ENCODE data around the gene ELP1.
"Not testable (repeated sequence)": the region's sequence is repeated elsewhere in the genome, so short reads cannot be mapped to it uniquely, and the experiment has no call there.

DNA sequence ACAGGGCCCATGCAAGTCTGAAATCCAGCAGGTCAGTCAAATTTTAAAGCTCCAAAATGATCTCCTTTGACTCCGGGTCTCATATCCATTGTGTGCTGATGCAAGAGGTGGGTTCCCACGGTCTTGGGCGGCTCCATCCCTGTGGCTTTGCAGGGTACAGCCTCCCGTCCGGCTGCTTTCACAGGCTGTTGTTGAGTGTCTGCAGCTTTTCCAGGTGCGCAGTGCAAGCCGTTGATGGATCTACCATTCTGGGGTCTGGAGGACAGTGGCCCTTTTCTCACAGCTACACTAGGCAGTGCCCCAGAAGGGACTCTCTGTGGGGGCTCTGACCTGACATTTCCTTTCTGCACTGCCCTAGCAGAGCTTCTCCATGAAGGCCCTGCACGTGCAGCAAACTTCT, 85.6 kb downstream of the ELP1 start:
- not testable (repeated sequence) for TF ChIP-seq RAD21 (conservative IDR thresholded peaks at IDR 0.05 in 1 of 2, IDR thresholded peaks at IDR 0.05 in 1 of 2); POLR2A (IDR thresholded peaks at IDR 0.05; ENCODE audit: low read length); ESRRA (IDR thresholded peaks at IDR 0.05; ENCODE audit: borderline replicate concordance, low read length); RCOR1 (IDR thresholded peaks at IDR 0.05; ENCODE audit: low read depth, low read length); EHF (CRISPR knock-in tag; IDR thresholded peaks at IDR 0.05); MAZ (IDR thresholded peaks at IDR 0.05; ENCODE audit: borderline replicate concordance, low read depth, low read length)
- TF ChIP-seq, protein P1, sequence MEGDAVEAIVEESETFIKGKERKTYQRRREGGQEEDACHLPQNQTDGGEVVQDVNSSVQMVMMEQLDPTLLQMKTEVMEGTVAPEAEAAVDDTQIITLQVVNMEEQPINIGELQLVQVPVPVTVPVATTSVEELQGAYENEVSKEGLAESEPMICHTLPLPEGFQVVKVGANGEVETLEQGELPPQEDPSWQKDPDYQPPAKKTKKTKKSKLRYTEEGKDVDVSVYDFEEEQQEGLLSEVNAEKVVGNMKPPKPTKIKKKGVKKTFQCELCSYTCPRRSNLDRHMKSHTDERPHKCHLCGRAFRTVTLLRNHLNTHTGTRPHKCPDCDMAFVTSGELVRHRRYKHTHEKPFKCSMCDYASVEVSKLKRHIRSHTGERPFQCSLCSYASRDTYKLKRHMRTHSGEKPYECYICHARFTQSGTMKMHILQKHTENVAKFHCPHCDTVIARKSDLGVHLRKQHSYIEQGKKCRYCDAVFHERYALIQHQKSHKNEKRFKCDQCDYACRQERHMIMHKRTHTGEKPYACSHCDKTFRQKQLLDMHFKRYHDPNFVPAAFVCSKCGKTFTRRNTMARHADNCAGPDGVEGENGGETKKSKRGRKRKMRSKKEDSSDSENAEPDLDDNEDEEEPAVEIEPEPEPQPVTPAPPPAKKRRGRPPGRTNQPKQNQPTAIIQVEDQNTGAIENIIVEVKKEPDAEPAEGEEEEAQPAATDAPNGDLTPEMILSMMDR (IDR thresholded peaks at IDR 0.05): not testable (repeated sequence)
- TF ChIP-seq, protein P2, sequence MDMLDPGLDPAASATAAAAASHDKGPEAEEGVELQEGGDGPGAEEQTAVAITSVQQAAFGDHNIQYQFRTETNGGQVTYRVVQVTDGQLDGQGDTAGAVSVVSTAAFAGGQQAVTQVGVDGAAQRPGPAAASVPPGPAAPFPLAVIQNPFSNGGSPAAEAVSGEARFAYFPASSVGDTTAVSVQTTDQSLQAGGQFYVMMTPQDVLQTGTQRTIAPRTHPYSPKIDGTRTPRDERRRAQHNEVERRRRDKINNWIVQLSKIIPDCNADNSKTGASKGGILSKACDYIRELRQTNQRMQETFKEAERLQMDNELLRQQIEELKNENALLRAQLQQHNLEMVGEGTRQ (IDR thresholded peaks at IDR 0.05): not testable (repeated sequence)
